ENCODE data around the gene TAP1.

- TF ChIP-seq, protein P1, sequence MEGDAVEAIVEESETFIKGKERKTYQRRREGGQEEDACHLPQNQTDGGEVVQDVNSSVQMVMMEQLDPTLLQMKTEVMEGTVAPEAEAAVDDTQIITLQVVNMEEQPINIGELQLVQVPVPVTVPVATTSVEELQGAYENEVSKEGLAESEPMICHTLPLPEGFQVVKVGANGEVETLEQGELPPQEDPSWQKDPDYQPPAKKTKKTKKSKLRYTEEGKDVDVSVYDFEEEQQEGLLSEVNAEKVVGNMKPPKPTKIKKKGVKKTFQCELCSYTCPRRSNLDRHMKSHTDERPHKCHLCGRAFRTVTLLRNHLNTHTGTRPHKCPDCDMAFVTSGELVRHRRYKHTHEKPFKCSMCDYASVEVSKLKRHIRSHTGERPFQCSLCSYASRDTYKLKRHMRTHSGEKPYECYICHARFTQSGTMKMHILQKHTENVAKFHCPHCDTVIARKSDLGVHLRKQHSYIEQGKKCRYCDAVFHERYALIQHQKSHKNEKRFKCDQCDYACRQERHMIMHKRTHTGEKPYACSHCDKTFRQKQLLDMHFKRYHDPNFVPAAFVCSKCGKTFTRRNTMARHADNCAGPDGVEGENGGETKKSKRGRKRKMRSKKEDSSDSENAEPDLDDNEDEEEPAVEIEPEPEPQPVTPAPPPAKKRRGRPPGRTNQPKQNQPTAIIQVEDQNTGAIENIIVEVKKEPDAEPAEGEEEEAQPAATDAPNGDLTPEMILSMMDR (tag by site-specific recombination; IDR thresholded peaks at IDR 0.05), result no peak
- TF ChIP-seq ZNF777 (tag by site-specific recombination; IDR thresholded peaks at IDR 0.05; ENCODE audit: borderline replicate concordance), result no peak
These were observed 9.3 kb downstream of the TAP1 start, which contains the start of gene PSMB8 for GRCh38 chr6:32843979-32844838.
